ENCODE measurements around the gene TSPAN4.

Gene TSPAN4

GRCh38 chr11:842370-843002 lies at the start of gene TSPAN4, which contains the start of gene POLR2L:
Gene TSPAN4, plus strand, starts transcription at chr11:842852. Its CDS starts 7,453 bp downstream, at chr11:850305.
Gene POLR2L, minus strand, starts transcription at chr11:842529. Its CDS starts 21 bp downstream, at chr11:842508.
- DNase-seq (peak; percentile 93), ATAC-seq (peak; percentile 70)

DNA sequence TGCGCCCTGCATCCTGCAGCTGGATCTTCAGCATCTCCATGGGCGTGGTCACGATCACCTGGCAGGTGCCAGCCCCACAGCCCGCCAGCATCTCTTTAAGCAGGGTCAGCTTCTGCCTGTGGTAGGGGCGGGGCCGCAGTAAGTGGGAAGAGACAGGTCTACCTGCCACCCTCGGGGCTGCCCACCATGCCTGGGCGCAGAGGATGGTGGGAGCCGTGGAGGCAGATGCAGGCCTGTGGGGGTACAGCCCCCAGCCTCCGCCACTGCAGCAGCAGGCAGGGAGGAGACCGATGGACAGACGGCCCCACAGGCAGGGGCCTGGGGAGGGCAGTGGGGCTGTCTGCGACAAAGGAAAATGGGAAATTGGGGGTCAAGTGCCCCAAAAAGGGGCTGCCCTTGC lies 49.8 kb upstream of the TSPAN4 start:
- no peak for ATAC-seq
- no peak for DNase-seq

DNA sequence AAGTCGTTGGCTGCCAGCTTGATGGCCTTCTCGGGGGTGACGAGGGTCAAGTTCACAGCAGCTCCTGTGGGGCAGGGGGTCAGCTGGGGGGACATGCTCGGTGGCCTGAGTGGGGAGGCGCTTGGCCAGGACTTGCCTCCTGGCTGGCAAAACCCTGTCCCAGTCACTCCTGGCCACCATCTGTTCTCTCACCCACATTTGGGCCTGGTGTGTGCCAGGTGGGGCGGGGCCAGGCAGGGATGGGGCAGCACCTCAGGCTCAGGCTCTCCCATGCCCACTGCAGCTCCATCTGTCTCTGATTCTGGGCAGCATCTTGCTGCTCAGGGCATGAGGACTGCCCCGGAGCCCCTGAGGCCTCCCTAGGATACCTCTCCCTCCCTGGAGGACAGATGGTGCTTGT lies 49.1 kb upstream of the TSPAN4 start:
- ATAC-seq (no peak), DNase-seq (no peak)

- ATAC-seq (no peak), DNase-seq (no peak)
These were observed 48.5 kb upstream of the TSPAN4 start for GRCh38 chr11:794013-794765.

GRCh38 chr11:794766-795633 lies 47.7 kb upstream of the TSPAN4 start:
- DNase-seq: no peak
- ATAC-seq: no peak

GRCh38 chr11:795634-796564 lies 46.8 kb upstream of the TSPAN4 start:
- DNase-seq (peak; percentile 86), ATAC-seq (peak; percentile 75)

DNA sequence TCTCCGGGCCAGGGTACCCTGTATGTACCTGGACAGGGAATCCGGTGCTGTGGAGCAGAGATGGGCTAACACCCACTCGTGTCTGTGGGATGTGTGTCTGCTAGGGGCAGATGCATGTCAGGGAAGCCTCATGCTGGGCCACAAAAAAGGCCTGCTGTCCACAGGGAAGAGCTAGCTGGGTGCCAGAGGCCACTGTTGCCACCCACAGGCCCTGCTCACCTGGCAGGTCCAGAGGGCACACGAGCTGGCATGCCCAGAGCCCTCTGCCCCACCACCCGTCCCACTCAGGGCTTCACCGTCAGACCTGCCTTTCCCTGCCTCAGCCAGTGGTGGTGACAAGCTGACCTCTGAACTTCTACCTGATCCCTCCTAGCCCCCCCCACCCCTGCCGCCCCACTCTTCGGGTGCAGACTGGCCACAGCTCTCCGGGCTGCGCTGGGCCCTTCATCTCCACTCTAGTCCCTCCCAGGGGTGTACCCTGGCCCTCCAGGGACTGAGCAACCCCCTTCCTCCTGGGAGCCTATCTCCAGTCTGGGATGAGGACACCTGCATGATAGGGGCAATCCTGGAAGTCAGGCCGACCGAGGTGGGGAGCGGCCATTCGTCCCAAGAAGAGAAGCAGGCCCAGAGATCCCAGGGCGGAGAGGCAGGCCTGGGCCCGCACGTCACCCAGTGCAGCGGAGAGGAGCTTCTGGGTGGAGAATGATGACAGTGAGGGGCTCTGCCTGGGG lies 45.9 kb upstream of the TSPAN4 start:
- DNase-seq: no peak
- no peak for ATAC-seq

DNA sequence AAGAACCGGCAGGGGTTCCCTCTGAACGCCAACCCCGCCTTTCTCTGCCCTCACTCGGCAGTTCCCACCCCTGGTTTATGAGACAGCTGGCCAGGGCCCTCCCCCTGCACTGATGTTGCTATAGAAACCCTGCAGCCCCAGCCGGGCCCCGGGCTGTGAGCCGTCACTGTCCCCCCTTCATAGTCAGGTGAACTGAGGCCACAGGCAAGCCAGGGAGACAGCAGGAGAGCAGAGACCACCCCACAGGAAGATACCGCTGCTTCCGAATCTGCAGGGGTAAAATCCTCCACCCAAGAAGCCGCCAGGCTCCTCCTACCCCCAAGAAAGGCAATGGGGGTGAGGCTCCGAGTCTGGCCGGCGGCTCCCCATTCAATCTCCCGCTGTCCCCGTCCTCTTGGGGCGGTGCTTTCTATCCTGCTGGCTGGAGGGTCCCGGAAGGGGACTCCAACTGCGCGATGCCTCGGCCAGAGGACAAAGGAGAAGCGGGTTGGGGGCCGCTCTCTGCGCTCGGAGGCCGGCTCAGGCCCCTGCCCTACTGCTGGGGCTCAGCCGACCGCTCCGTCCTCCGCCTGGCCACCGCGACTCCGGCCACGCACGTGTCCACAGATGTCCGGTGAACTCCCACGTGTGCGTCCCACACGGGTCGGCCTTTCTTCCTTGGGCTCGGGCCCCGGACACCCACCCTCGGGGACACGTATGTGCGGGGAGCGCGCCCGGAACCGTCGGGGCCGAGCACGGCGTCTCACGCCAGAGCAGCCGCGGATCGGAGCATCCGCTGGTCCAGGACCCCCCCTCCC lies 45.2 kb upstream of the TSPAN4 start:
- ATAC-seq (peak; percentile 70), DNase-seq (peak; percentile 86)

DNA sequence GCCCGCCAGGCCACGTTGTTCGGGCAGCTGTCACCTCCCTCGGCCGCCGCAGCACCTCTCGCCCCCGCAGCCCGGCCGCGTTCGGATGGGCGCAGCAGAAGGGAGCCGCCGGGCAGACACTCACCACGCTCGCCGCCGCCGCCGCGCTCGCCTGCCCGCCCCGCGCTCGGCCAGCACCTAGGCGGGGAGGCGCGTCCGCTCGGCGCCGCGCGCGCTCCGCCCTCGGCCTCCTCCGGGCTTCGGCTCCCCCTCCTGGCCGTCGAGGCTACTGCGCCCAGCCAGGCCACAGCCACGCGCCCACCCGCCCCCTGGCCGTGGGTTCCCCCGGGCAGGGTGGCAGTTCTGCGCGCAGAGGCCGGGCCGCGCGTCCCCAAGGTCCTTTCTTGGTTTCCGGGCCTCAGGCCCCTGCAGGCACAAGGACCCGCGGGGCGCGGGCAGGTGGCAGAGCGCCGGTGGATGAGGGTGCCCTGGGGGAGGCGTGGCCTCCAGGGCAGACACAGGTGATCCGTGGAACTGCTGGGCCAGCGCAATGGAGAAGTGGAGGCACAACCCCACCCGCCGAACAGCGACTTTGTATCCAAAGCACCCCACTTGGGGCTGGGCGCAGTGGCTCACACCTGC lies 44.4 kb upstream of the TSPAN4 start, which contains the start of gene SLC25A22:
Gene SLC25A22, minus strand, starts transcription at position 189 of the 621 bp plus-strand sequence. CDS start 3,275 bp downstream, outside the sequence.
- DNase-seq (peak; percentile 93), ATAC-seq (peak; percentile 50)

DNA sequence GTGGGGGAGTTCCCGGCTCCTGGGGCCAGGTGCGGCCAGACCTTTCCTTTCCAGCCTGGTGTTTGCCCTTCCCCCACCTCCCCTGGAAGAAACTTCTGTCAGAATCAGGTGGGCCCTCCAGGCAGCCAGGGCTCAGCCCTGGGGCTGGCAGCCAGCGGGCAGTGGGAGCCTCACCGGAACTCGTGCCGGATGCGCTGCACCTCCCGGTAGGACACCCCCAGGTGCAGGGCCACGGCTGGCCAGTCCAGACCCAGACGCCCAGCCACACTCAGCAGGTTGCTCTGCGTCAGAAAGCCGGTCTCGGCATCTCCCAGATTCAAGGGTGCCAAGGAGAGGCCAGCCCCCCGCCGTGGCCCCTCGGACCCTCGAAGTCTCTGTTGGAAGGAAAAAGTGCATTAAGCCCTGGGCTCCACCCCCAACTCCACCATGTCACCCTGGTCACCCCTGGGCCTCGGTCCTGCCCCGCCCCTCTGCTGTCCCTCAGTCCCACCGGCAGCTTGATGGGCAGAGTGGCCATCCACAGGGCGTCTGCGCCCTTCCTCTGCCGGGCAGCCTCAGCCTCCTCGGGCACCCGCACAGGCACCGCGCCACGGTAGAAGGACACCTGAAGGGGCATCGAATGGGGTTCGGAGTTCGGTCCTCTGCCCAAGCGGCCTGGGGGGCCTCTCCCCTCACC lies 42.9 kb upstream of the TSPAN4 start:
- ATAC-seq (no peak), DNase-seq (no peak)

DNA sequence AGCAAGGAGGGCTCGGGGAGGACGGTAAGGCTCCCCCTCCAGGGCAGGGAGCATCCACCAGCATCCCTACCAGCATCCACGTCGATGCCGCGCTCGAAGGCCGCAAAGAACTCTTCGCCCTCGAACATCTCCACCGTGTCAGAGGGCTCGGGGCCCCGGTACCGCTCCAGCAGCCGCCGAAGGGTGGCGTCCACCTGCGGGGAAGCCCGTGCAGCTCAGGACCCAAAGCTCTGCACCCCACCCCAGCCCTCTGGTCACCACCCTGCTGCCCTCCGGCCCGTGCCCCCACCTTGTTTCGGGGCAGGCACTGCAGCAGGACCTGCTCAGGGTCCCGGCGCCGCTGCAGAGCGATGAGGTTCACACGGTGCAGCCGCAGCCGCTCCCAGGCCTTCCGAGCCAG lies 42.2 kb upstream of the TSPAN4 start:
- no peak for DNase-seq
- ATAC-seq: no peak

GRCh38 chr11:801097-801780 lies 41.4 kb upstream of the TSPAN4 start:
- DNase-seq (no peak), ATAC-seq (no peak)

DNA sequence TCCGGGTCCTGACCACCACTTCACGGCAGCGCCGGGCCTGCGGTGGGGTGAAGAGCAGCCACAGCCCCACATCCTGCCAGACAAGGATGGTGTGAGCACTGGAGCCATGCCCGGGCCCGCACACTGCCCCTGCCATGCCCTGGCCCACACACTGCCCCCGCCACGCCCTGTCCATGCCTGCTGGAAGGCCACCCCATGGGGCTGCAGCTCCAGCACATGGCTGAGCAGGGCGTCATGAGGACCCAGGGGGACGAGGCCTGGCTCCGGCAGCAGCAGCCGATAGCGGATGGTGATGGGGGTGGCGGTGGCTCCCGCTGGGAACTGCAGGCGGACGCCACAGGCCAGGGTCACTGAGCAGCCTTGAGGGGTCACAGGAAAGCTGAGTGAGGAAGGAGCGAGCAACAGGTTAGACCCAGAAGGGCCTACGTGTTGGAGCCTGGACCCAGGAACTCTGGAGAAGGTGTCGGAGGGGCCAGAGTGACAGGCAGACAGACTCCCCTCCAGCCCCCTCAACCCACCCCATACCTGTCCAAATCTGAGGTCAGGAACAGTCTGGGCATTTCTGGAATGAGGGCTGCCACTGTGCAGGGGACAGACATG lies 40.5 kb upstream of the TSPAN4 start:
- DNase-seq (no peak), ATAC-seq (no peak)

- ATAC-seq (no peak), DNase-seq (no peak)
These were observed 39.8 kb upstream of the TSPAN4 start for GRCh38 chr11:802693-803466.

- ATAC-seq (no peak), DNase-seq (no peak)
These were observed 39.2 kb upstream of the TSPAN4 start for GRCh38 chr11:803467-803742.

DNA sequence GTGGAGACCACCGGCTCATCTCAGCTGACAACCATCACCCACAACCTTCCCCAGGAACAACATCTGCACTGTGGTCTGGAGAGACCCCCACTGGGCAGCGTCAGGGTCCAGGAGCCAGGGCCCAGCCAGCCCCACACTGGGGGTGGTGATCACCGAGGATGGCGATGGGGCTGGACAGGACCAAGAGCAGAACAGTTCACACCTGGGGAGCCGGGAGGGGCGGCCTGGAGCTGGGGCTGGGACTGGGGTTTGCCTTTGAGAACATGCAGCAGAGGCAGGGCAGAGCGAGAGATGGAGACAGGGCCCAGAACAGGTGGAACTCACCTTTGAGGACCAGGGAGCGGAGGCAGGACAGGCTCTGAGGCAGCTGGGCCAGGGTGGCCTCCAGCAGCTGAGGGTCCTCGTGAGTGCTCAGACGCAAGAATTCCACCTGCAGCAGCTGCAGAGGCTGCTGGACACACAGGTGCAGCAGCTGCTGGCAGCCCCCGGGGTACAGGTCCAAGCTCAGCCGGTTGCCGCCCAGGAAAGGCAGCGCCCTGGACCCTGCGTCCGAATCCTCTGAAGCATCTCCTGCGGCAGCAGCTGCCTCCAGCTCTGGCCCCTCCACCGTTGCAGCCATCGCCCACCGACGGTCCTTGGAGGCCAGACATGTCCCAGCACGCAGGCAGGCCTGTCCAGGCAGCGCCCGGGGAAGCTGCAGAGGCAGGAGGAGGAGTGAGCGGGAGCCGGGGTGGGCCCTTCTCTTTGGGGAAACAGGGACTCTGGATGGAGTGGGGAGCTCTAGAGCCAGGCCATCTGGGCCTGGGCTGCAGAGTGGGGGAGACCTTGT lies 38.7 kb upstream of the TSPAN4 start:
- DNase-seq (no peak), ATAC-seq (no peak)
